Fibroblast of lung (primary cell): ENCODE measurements around the gene GRK5. TPM values are rescaled to one million over a fixed set of nuclear protein-coding genes. Genes with fewer than 3 reads are reported as not detected.

Experiments
- DNase-seq, 2 donors: peaks; one replicate each; pipeline versions ENCODE4 v3.0.0 to v3.0.0-alpha.2; 2010; ENCODE audit warnings: low read depth in 2 of 2
- H2AFZ ChIP-seq: 2 replicates; pipeline ENCODE4 v1.5.1; 2012; ENCODE audit warnings: low read length, control low read depth, inconsistent platforms
- H3K27ac ChIP-seq: 2 replicates; pipeline ENCODE4 v1.5.1; 2011; ENCODE audit warnings: low read length, control low read depth; ENCODE audit not compliant: insufficient read depth
- H3K27me3 ChIP-seq: 2 replicates; pipeline ENCODE4 v1.5.1; 2011; ENCODE audit warnings: mild to moderate bottlenecking, low read length; ENCODE audit not compliant: control insufficient read depth, insufficient read depth
- H3K36me3 ChIP-seq: 2 replicates; pipeline ENCODE4 v1.5.1; 2011; ENCODE audit warnings: low read length; ENCODE audit not compliant: control insufficient read depth, insufficient read depth
- H3K4me1 ChIP-seq: 2 replicates; pipeline ENCODE4 v1.5.1; 2011; ENCODE audit warnings: low read length; ENCODE audit not compliant: control insufficient read depth, insufficient read depth; ENCODE audit errors: extremely low read depth
- H3K4me2 ChIP-seq: 2 replicates; pipeline ENCODE4 v1.5.1; 2011; ENCODE audit warnings: low read length, control low read depth; ENCODE audit not compliant: insufficient read depth; ENCODE audit errors: extremely low read depth
- H3K4me3 ChIP-seq, 4 experiments: fragments of 200-600 bp in 1 of 4; sonication (generic) in 1 of 4; replicated peaks in 1 of 4; 2 replicates each; pipeline ENCODE4 v1.5.1; 2011 to 2016; ENCODE audit warnings: low read length in 4 of 4, low read depth in 3 of 4, mild to moderate bottlenecking in 3 of 4, control low read depth in 2 of 4, inconsistent platforms in 1 of 4, mixed read lengths in 1 of 4; ENCODE audit not compliant: insufficient read depth in 1 of 4; ENCODE audit errors: control extremely low read depth in 1 of 4
- H3K79me2 ChIP-seq: 2 replicates; pipeline ENCODE4 v1.5.1; 2012; ENCODE audit warnings: mild to moderate bottlenecking, low read length, inconsistent platforms; ENCODE audit not compliant: control insufficient read depth, insufficient read depth
- H3K9ac ChIP-seq: 2 replicates; pipeline ENCODE4 v1.5.1; 2011; ENCODE audit warnings: mild to moderate bottlenecking, low read length, control low read depth; ENCODE audit not compliant: insufficient read depth
- H3K9me3 ChIP-seq: 2 replicates; pipeline ENCODE4 v1.5.1; 2012; ENCODE audit warnings: low read depth, low read length; ENCODE audit not compliant: control insufficient read depth, insufficient read depth
- H4K20me1 ChIP-seq: 2 replicates; pipeline ENCODE4 v1.5.1; 2011; ENCODE audit warnings: low read length; ENCODE audit not compliant: control insufficient read depth, insufficient read depth; ENCODE audit errors: extremely low read depth
- EZH2 ChIP-seq: IDR thresholded peaks from 2 replicates; pipeline ENCODE4 v1.5.1; 2012; ENCODE audit warnings: low read length, control low read depth, mild to moderate bottlenecking; ENCODE audit errors: missing control alignments
- polyA plus RNA-seq, 2 donors: library from polyadenylated mRNA; depleted of rRNA in 1 of 2; stranded (reverse) in 1 of 2; unstranded in 1 of 2; fragments of >200 nt; gene quantifications; 2 replicates each; pipeline ENCODE4 v1.2.1, GENCODE V29; 2011 to 2012; ENCODE audit warnings: missing spikeins in 1 of 2
- total RNA-seq: library from RNA; depleted of rRNA; stranded (reverse); fragments of >200 nt; gene quantifications from 2 replicates; pipeline ENCODE4 v1.2.1, GENCODE V29; 2014
- TF ChIP-seq, protein P1 (sequence below), 2 donors: IDR thresholded peaks in 1 of 2; conservative IDR thresholded peaks in 1 of 2; 1 replicate in 1 of 2; 2 replicates in 1 of 2; pipeline ENCODE4 v1.5.1; 2011 to 2012; ENCODE audit warnings: low read length in 2 of 2, control low read depth in 1 of 2, inconsistent platforms in 1 of 2, low read depth in 1 of 2, mild to moderate bottlenecking in 1 of 2

GRK5 gene
- total and polyA plus RNA-seq, 2 donors (not counting 1 experiment from before 2014, with no cell fraction given): 24.1 to 90.3 TPM

DNA sequence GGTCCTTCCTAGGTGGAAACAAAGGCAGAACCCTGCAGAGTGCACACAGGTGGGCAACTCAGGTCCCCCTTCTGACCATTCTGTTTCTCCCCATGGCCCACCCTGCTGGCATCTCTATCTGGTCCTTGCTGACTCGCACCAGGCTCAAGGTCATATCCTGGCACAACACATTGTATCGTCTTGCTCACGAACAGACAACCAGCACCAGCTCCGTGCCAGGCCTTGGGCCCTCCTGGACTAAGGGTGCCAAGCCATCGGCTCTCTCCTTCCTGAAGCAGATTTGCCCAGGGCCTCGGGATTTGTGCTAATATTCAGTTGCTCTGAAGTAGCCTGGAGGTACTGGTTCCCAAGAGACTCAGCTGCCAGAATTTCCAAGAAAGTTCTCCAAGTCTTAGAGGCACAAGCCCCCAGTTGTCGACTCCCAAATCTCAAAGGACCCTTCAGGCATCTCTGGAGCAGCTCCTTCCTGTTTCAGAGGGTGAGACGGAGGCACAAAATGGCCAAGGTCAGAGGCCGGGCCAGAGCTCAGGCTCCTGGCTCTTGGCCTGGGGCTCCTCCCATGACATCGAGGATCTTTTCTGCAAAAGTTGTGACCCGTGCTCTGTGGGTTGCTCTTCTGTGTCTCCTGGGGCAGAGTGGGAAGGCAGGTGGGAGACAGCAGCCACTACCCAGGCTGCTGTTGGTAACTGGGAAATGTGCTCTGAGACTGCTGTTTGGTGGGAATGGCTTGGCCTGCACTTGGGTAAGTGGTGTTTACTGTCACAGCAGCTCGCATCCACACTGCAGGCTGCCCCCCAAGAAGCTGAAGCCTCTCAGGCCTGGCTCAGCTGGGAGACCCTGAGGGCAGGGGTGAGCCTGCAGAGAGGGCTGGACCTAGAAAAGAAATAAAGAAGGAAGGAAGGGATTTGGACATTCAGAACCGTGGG, 213.8 kb downstream of the GRK5 start:
- Histone ChIP-seq H3K27me3 (no peaks in the 10 kb centered on the region), H3K27ac (peak overlapping the region; percentile 49), H3K79me2 (peaks cover 3% of the 10 kb centered on the region), H3K9ac (peak overlapping the region; percentile 45), H3K36me3 (peaks cover 7% of the 10 kb centered on the region), H3K4me2 (no peak overlapping the region), H3K9me3 (no peaks in the 10 kb centered on the region), H2AFZ (no peak overlapping the region), H3K4me1 (peaks cover 12% of the 10 kb centered on the region), H4K20me1 (no peaks in the 10 kb centered on the region), H3K4me3 (no peak overlapping the region)
- TF ChIP-seq EZH2: no peak
- TF ChIP-seq, protein P1, sequence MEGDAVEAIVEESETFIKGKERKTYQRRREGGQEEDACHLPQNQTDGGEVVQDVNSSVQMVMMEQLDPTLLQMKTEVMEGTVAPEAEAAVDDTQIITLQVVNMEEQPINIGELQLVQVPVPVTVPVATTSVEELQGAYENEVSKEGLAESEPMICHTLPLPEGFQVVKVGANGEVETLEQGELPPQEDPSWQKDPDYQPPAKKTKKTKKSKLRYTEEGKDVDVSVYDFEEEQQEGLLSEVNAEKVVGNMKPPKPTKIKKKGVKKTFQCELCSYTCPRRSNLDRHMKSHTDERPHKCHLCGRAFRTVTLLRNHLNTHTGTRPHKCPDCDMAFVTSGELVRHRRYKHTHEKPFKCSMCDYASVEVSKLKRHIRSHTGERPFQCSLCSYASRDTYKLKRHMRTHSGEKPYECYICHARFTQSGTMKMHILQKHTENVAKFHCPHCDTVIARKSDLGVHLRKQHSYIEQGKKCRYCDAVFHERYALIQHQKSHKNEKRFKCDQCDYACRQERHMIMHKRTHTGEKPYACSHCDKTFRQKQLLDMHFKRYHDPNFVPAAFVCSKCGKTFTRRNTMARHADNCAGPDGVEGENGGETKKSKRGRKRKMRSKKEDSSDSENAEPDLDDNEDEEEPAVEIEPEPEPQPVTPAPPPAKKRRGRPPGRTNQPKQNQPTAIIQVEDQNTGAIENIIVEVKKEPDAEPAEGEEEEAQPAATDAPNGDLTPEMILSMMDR (conservative IDR thresholded peaks at IDR 0.05 in 1 of 2, IDR thresholded peaks at IDR 0.05 in 1 of 2; ENCODE audit: low read depth in 1 of 2, low read length in 2 of 2): no peak
- no peak for DNase-seq

DNA sequence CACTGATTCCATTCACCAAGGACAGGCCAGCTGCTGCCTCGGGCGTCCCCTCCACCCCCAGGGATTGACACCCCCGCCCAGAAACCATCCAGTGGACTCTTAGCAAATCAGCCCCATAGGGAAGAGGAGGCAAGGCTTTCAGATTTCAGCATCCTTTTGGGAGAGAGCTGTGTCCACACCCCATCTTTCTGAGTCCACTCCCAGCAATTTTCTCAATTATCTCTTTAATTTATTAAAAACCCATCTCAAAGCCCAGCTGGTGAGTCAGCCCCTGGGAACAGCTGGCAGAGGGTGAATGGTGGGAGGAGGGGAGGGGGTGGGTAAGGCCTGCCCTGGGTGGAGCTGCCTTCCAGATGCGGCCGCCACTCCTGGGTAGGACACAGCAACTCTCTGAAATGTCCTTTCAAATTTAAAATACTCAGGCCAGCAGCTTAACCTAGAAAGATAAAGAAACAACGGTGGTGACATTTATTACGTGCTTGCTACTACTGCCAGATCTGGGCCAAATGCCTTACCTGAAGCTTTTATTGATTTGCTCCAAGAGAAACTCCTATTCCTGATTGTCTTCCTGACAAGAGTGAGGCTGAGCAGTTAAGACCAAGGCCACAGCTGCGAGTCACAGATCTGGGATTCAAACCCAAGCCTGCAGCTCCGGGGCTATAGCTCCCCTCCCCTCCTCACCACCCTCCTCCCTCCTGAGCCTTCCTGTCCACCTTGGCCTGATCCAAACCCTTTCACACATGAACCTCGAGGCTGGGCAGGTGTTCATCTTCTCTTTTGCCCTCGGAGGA, 214.7 kb downstream of the GRK5 start:
- Histone ChIP-seq H3K9ac (peak overlapping the region; percentile 45), H3K27me3 (no peaks in the 10 kb centered on the region), H3K27ac (peak overlapping the region; percentile 49), H3K79me2 (no peaks in the 10 kb centered on the region), H3K36me3 (peaks cover 15% of the 10 kb centered on the region), H2AFZ (no peak overlapping the region), H3K4me2 (no peak overlapping the region), H3K4me1 (peaks cover 12% of the 10 kb centered on the region), H4K20me1 (no peaks in the 10 kb centered on the region), H3K4me3 (no peak overlapping the region), H3K9me3 (no peaks in the 10 kb centered on the region)
- DNase-seq: peak; percentile 11 to 82
- TF ChIP-seq, protein P1 (conservative IDR thresholded peaks at IDR 0.05 in 1 of 2, IDR thresholded peaks at IDR 0.05 in 1 of 2; ENCODE audit: low read depth in 1 of 2, low read length in 2 of 2): no peak
